ENCODE data around the gene CD27. TPM values are rescaled to one million over a fixed set of nuclear protein-coding genes. Genes with fewer than 3 reads are reported as not detected.
"Not testable (repeated sequence)": the region's sequence is repeated elsewhere in the genome, so short reads cannot be mapped to it uniquely, and the experiment has no call there.

The CD27 gene
- total and polyA plus RNA-seq, 9 donors = 0.34 to 0.87 (median 0.55) TPM; not detected in 2

DNA sequence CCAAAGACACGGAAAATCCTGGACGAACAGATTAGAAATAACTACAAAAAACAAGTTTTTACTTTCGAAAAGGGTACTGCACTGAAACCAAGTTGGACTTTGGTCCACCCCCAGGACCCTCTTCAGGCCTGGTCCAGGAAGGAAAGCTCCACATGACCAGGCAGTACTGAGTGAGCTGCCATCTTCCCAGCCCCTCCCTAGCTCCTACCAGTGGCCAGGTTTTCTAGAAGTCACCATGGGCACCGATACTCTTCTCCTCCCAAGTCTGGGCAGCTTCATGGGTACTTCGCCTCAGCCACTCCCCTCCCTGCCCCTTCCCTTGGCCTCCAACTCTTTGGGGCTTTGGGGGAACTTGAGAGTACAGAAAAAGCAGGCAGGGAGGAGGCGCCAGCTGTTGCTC lies 19.1 kb downstream of the CD27 start:
- Histone ChIP-seq H3K36me3 (no peaks in the 10 kb centered on the region), H3K4me3 (no peak overlapping the region), H3K27me3 (no peaks in the 10 kb centered on the region), H3K9me3 (no peaks in the 10 kb centered on the region), H3K4me1 (ENCODE audit: insufficient read depth) (no peaks in the 10 kb centered on the region), H3K27ac (no peak overlapping the region)
- TF ChIP-seq, protein P1, sequence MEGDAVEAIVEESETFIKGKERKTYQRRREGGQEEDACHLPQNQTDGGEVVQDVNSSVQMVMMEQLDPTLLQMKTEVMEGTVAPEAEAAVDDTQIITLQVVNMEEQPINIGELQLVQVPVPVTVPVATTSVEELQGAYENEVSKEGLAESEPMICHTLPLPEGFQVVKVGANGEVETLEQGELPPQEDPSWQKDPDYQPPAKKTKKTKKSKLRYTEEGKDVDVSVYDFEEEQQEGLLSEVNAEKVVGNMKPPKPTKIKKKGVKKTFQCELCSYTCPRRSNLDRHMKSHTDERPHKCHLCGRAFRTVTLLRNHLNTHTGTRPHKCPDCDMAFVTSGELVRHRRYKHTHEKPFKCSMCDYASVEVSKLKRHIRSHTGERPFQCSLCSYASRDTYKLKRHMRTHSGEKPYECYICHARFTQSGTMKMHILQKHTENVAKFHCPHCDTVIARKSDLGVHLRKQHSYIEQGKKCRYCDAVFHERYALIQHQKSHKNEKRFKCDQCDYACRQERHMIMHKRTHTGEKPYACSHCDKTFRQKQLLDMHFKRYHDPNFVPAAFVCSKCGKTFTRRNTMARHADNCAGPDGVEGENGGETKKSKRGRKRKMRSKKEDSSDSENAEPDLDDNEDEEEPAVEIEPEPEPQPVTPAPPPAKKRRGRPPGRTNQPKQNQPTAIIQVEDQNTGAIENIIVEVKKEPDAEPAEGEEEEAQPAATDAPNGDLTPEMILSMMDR (IDR thresholded peaks at IDR 0.05) = no peak
- TF ChIP-seq POLR2A (IDR thresholded peaks at IDR 0.05) (no peak), EP300 (IDR thresholded peaks at IDR 0.05) (no peak)
- 81 to 84% (median 81%) methylated on average over 6 of the region's 6 CpGs for WGBS, 3 donors
- DNase-seq = no peak
- intact Hi-C loops (cut with DNase I) = loop anchor here (2.0 to 10.0 kb wide), 4 partner anchors 41 to 139 kb away; no protein-coding TSS in a partner anchor

GRCh38 chr12:6464531-6464930 lies 19.8 kb downstream of the CD27 start:
- no peak for DNase-seq
- TF ChIP-seq EP300 (IDR thresholded peaks at IDR 0.05) (no peak), POLR2A (IDR thresholded peaks at IDR 0.05) (no peak)
- TF ChIP-seq, protein P1 (IDR thresholded peaks at IDR 0.05) = no peak
- Histone ChIP-seq H3K36me3 (no peaks in the 10 kb centered on the region), H3K27ac (no peak overlapping the region), H3K4me3 (no peak overlapping the region), H3K27me3 (no peaks in the 10 kb centered on the region), H3K4me1 (ENCODE audit: insufficient read depth) (peaks cover under 1% of the 10 kb centered on the region), H3K9me3 (no peaks in the 10 kb centered on the region)
- 88 to 94% (median 92%) methylated on average over 8 of the region's 8 CpGs for WGBS, 3 donors
- intact Hi-C loops (cut with DNase I) = loop anchor here (2.0 to 10.0 kb wide), 4 partner anchors 42 to 140 kb away; no protein-coding TSS in a partner anchor

- Histone ChIP-seq H3K27me3 (no peaks in the 10 kb centered on the region), H3K4me1 (ENCODE audit: insufficient read depth) (peaks cover 3% of the 10 kb centered on the region), H3K9me3 (no peaks in the 10 kb centered on the region), H3K36me3 (no peaks in the 10 kb centered on the region), H3K27ac (no peak overlapping the region), H3K4me3 (no peak overlapping the region)
- TF ChIP-seq EP300 (IDR thresholded peaks at IDR 0.05) = no peak
- TF ChIP-seq, protein P1 (IDR thresholded peaks at IDR 0.05) = peak; percentile 69 to 87 (median 84)
- WGBS, 3 donors = 22 to 34% (median 34%) methylated on average over 6 of the region's 6 CpGs
- intact Hi-C loops (cut with DNase I) = loop anchor here in 2 of 4 donors (2.0 to 10.0 kb wide), 3 partner anchors 43 to 141 kb away; no protein-coding TSS in a partner anchor
- peak in 3 of 5 donors; percentile 31 to 68 (median 47) for DNase-seq
These were observed 20.9 kb downstream of the CD27 start for GRCh38 chr12:6465467-6466183.

GRCh38 chr12:6466184-6466573 lies 21.4 kb downstream of the CD27 start:
- intact Hi-C loops (cut with DNase I) = loop anchor here in 1 of 4 donors (5.0 to 10.0 kb wide), 2 partner anchors 44 to 141 kb away; no protein-coding TSS in a partner anchor
- Histone ChIP-seq H3K27me3 (no peaks in the 10 kb centered on the region), H3K9me3 (no peaks in the 10 kb centered on the region), H3K36me3 (no peaks in the 10 kb centered on the region), H3K4me1 (ENCODE audit: insufficient read depth) (peaks cover 3% of the 10 kb centered on the region), H3K4me3 (no peak overlapping the region), H3K27ac (no peak overlapping the region)
- DNase-seq = no peak
- WGBS, 3 donors = 89 to 95% (median 91%) methylated on average over 5 of the region's 5 CpGs
- TF ChIP-seq POLR2A (IDR thresholded peaks at IDR 0.05) (no peak), EP300 (IDR thresholded peaks at IDR 0.05) (no peak)
- TF ChIP-seq, protein P1 (IDR thresholded peaks at IDR 0.05) = no peak

DNA sequence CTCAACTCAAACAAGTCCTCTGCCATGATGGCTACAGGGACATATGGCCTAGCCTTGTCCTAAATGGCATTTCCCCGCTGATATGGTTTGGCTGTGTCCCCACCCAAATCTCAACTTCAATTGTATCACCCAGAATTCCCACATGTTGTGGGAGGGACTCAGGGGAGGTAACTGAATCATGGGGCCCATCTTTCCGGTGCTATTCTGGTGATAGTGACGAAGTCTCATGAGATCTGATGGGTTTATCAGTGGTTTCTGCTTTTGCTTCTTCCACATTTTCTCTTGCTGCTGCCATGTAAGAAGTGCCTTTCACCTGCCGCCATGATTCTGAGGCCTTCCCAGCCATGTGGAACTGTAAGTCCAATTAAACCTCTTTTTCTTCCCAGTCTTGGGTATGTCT lies 22.0 kb downstream of the CD27 start:
- intact Hi-C loops (cut with DNase I) = loop anchor here in 1 of 4 donors (5.0 to 10.0 kb wide), 2 partner anchors 44 to 142 kb away; no protein-coding TSS in a partner anchor
- not testable (repeated sequence) for H3K9me3 ChIP-seq; H3K27ac ChIP-seq; H3K4me1 ChIP-seq (ENCODE audit: insufficient read depth); H3K4me3 ChIP-seq; H3K36me3 ChIP-seq; H3K27me3 ChIP-seq; DNase-seq
- WGBS, 3 donors = 92 to 96% (median 93%) methylated on average over 4 of the region's 4 CpGs

- not testable (repeated sequence) for DNase-seq; H3K27ac ChIP-seq; H3K36me3 ChIP-seq; H3K4me3 ChIP-seq; H3K9me3 ChIP-seq; H3K27me3 ChIP-seq; H3K4me1 ChIP-seq (ENCODE audit: insufficient read depth)
- WGBS, 3 donors = 91 to 97% (median 95%) methylated on average over 9 of the region's 9 CpGs
- intact Hi-C loops (cut with DNase I) = loop anchor here in 1 of 4 donors (5.0 to 10.0 kb wide), 2 partner anchors 45 to 143 kb away; no protein-coding TSS in a partner anchor
These were observed 23.0 kb downstream of the CD27 start for GRCh38 chr12:6467571-6468282.
